Activated CD4-positive, alpha-beta T cell treated with anti-CD3 and anti-CD28 coated beads, Interleukin-2, amount 50 U/mL, for 4 hours (primary cell): ENCODE results near the gene GJA10.
"Not testable (repeated sequence)": the region's sequence is repeated elsewhere in the genome, so short reads cannot be mapped to it uniquely, and the experiment has no call there.

ENCODE experiments used
- DNase-seq, 2 experiments: peaks; one replicate each; pipeline ENCODE4 v3.0.0-alpha.2; 2020

GJA10 gene

GRCh38 chr6:89894169-89894568, at the start of gene GJA10:
GJA10 (plus strand) TSS chr6:89894469; CDS start chr6:89894469, 0 bp downstream.
- no peak for DNase-seq

- DNase-seq: not testable (repeated sequence)
Observed at GRCh38 chr6:89847513-89847912, 46.8 kb upstream of the GJA10 start.

GRCh38 chr6:89853068-89853467, 41.2 kb upstream of the GJA10 start:
- DNase-seq: no peak

GRCh38 chr6:89858041-89858440, 36.2 kb upstream of the GJA10 start:
- DNase-seq: no peak

- no peak for DNase-seq
Observed at GRCh38 chr6:89859744-89860143, 34.5 kb upstream of the GJA10 start.

GRCh38 chr6:89862273-89862672, 32.0 kb upstream of the GJA10 start:
- DNase-seq: no peak

GRCh38 chr6:89862698-89863097, 31.6 kb upstream of the GJA10 start:
- DNase-seq: no peak

GRCh38 chr6:89866024-89866678, 28.1 kb upstream of the GJA10 start:
- DNase-seq: no peak

GRCh38 chr6:89873721-89874120, 20.5 kb upstream of the GJA10 start:
- no peak for DNase-seq

GRCh38 chr6:89874438-89874837, 19.8 kb upstream of the GJA10 start:
- DNase-seq: no peak

- no peak for DNase-seq
Observed at GRCh38 chr6:89886378-89887120, 7.7 kb upstream of the GJA10 start.

GRCh38 chr6:89887452-89888137, 6.7 kb upstream of the GJA10 start:
- DNase-seq: no peak

- DNase-seq: no peak
Observed at GRCh38 chr6:89888138-89888514, 6.1 kb upstream of the GJA10 start.

- DNase-seq: no peak
Observed at GRCh38 chr6:89888871-89889270, 5.4 kb upstream of the GJA10 start.

- DNase-seq: not testable (repeated sequence)
Observed at GRCh38 chr6:89890845-89891528, 3.3 kb upstream of the GJA10 start.

GRCh38 chr6:89892577-89892976, 1.7 kb upstream of the GJA10 start:
- DNase-seq: not testable (repeated sequence)

GRCh38 chr6:89895276-89895874, 1.1 kb downstream of the GJA10 start:
- DNase-seq: no peak

GRCh38 chr6:89910001-89910901, 16.0 kb downstream of the GJA10 start:
- not testable (repeated sequence) for DNase-seq

- no peak for DNase-seq
Observed at GRCh38 chr6:89910902-89911240, 16.6 kb downstream of the GJA10 start.

GRCh38 chr6:89916136-89916920, 22.1 kb downstream of the GJA10 start:
- no peak for DNase-seq

GRCh38 chr6:89917216-89917615, 22.9 kb downstream of the GJA10 start:
- DNase-seq: no peak
